Stimulated activated CD4-positive, alpha-beta T cell treated with anti-CD3 and anti-CD28 coated beads, Interleukin-12 subunit alpha, Interleukin-12 subunit beta, amount 100 ng/mL, for 4 hours (primary cell): ENCODE results near the gene GALNT7.

Experiments used
- DNase-seq: peaks from one replicate; pipeline ENCODE4 v3.0.0-alpha.2; 2020

Gene GALNT7

GRCh38 chr4:173237762-173238161 is 69.2 kb downstream of the GALNT7 start:
- no peak for DNase-seq

GRCh38 chr4:173240696-173241095 is 72.1 kb downstream of the GALNT7 start:
- no peak for DNase-seq

- no peak for DNase-seq
These were observed 74.0 kb downstream of the GALNT7 start for GRCh38 chr4:173242466-173243250.

GRCh38 chr4:173243321-173243720 is 74.7 kb downstream of the GALNT7 start:
- DNase-seq: no peak

- no peak for DNase-seq
These were observed 75.5 kb downstream of the GALNT7 start for GRCh38 chr4:173243917-173244658.

GRCh38 chr4:173245952-173246351 is 77.3 kb downstream of the GALNT7 start:
- no peak for DNase-seq

- DNase-seq: no peak
These were observed 78.1 kb downstream of the GALNT7 start for GRCh38 chr4:173246719-173247118.

GRCh38 chr4:173247321-173247720 is 78.7 kb downstream of the GALNT7 start:
- DNase-seq: no peak

- DNase-seq: no peak
These were observed 80.1 kb downstream of the GALNT7 start for GRCh38 chr4:173248690-173249089.

GRCh38 chr4:173252024-173252935 is 83.7 kb downstream of the GALNT7 start:
- DNase-seq: no peak

- DNase-seq: no peak
These were observed 85.0 kb downstream of the GALNT7 start for GRCh38 chr4:173253561-173253960.

- DNase-seq: no peak
These were observed 86.0 kb downstream of the GALNT7 start for GRCh38 chr4:173254646-173255045.

- DNase-seq: no peak
These were observed 88.2 kb downstream of the GALNT7 start for GRCh38 chr4:173256825-173257224.

GRCh38 chr4:173257732-173258717 is 89.4 kb downstream of the GALNT7 start:
- peak; percentile 35 for DNase-seq

- DNase-seq: no peak
These were observed 90.3 kb downstream of the GALNT7 start for GRCh38 chr4:173258866-173259265.

- no peak for DNase-seq
These were observed 90.7 kb downstream of the GALNT7 start for GRCh38 chr4:173259310-173259709.

GRCh38 chr4:173261052-173261451 is 92.4 kb downstream of the GALNT7 start:
- DNase-seq: no peak

GRCh38 chr4:173262375-173262774 is 93.8 kb downstream of the GALNT7 start:
- DNase-seq: no peak

- DNase-seq: no peak
These were observed 95.6 kb downstream of the GALNT7 start for GRCh38 chr4:173264245-173264644.

GRCh38 chr4:173264684-173265185 is 96.1 kb downstream of the GALNT7 start:
- no peak for DNase-seq

GRCh38 chr4:173265751-173266150 is 97.1 kb downstream of the GALNT7 start:
- no peak for DNase-seq

GRCh38 chr4:173267711-173268110 is 99.1 kb downstream of the GALNT7 start:
- no peak for DNase-seq
